Measurements from ENCODE around the gene LIMK1.

The LIMK1 gene

DNA sequence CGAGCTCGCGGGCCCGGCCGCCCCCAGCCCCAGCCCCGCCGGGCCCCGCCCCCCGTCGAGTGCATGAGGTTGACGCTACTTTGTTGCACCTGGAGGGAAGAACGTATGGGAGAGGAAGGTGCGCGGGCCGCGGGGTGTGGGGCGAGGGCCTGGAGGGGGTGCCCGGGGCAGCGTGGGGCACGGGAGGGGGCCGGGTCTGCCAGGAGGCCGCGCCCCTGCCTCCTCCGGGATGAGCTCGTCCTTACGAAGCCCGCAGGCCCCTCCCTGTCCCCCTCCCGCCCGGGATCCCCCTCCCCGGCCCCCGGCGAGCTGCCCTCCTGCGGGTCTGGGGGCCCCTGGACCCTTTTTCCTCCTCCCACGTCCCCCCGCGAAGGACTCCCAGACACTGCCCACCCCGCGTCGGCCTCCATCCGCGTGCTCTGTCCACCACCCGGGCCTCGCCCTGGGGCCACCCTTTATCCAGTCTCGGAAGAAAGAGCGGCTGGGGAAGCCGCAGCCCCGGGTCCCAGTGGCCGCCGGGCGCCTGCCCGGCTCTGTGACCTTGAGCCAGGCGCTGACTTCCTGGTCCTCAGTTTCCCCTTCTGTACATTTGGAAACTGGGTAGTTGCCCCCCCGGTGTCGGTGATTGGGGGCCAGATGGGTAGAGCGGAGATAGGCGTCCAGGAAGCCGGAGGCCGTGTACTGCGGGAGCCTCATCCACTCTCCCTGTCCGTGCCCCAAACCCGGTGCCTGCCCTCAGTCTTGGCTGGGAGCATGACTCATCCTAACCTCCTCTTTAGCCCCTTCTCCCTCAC is 521 bp downstream of the LIMK1 start:
- DNase-seq (ENCODE audit: low spot score), result peak; percentile 79

DNA sequence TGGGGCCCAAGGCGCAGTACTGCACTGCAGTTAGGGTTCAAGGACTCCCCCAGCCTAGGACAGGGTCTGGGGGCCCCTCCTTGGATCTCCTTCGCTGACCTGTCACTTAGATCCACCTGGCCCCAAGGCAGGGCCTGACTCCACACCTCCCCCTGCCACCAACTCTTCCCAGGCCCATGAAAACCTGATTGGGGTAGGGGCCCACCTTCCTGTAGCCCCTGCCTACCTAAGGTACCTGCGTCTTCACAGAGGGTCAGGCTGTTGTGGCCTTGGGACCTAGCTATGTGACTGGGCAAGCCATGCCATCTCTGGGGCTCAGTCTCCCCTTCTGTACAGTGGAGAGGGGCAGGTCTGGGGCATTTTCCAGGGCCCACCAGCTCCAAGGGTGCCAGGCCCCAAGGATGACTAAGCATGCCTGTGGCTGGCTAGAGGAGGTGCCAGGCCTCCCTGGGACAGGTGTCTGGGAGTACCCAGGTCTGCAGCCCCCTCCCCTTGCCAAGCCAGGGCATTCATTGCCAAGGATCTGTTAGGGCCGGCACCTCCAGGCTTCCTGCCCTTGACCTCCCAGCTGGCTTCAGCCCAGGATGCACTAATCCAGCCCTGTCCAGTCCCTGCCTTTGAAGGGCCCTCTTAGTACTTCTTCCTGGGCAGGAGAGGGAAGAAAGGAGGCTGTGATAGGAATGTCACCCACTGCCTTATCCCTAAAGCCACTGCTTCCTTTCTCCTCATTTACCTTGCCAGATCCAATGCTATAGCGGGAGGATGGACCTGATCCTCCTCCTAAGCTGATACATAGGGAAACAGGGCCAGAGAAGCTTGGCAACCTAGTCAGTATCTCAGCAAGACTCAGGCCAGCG is 1.3 kb downstream of the LIMK1 start:
- DNase-seq (ENCODE audit: low spot score), result no peak

DNA sequence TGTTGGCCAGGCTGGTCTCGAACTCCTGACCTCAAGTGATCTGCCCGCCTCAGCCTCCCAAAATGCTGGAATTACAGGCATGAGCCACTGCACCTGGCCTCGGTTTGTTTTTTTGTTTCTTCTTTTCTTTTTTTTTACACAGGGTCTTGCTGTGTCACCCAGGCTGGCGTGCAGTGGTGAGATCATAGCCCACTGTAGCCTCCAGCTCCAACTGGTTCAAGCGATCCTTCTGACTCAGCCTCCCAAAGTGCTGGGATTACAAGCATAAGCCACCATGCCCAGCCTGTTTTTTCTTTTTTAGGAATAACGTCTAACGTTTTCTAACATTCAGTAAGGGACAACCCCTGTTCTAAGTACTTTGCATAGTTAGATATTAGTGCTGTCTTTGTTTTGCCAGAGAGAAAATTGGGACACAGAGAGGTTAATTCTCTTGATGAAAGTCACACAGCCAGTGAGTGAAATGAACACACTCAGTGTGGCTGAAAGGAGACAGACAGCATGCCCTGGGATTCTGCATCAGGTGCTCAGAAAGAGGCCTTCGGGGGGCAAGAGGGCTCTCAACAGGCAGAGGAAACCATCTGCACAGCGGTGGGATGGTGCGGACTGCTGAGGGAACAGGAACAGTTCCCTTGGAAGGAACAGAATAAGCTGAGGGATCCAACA is 4.3 kb downstream of the LIMK1 start:
- DNase-seq (ENCODE audit: low spot score), result no peak

DNA sequence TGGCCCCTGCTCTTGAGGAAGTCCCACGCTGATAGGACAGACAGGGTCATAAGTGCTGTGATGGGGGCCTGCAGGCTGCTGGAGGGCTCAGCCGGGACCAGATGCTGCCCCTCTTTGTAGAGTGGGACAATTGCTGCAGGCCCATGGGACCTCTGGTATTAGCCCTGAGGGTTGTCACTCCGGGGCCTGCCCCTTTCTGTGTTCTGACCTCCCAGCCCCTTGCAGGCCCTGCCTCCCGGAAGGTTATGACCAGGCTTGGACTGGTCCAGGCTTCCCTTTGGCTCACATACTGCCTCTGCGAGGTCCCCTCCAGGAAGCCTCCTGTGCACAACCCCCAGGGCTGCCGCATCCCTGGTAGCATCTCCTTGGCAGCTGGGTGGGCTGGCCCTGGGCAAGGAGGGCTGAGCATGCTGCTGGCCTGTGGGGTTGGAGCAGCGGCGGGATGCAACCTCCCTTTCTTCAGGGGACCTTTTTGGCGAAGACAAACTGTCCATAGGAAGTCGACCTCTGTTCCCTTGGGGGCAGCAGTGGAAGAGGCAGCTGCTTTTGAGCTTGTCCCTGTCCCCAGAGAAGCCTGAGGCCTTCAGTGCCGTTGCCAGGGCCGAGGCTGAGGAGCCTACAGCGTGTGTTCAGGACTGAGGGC is 8.8 kb downstream of the LIMK1 start:
- no peak for DNase-seq (ENCODE audit: low spot score)

DNA sequence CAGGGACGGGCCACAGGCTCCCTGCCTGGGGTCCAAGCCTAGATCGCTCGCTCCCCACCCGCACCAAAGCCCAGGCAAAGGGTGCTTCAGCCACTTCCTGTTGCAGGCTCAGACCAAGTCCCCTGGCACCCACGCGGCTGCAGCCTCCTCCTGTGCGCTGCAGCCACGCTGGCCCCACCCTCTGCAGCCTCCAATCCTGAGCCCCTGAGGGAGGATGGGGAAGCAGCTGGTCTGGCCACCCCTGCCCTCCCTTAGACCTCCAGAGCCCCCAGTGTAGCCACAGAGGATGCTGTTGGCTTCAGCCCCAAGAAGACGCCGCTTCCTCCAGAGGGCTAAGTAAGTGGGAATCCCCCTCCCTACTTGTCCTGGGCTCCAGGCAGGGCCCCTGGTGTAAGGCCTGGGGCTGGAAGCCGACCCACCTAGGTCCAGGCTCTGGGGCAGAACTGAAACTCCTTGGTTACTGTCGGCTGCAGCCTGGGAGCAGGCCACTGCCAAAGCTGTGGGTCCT is 9.4 kb downstream of the LIMK1 start:
- no peak for DNase-seq (ENCODE audit: low spot score)

DNA sequence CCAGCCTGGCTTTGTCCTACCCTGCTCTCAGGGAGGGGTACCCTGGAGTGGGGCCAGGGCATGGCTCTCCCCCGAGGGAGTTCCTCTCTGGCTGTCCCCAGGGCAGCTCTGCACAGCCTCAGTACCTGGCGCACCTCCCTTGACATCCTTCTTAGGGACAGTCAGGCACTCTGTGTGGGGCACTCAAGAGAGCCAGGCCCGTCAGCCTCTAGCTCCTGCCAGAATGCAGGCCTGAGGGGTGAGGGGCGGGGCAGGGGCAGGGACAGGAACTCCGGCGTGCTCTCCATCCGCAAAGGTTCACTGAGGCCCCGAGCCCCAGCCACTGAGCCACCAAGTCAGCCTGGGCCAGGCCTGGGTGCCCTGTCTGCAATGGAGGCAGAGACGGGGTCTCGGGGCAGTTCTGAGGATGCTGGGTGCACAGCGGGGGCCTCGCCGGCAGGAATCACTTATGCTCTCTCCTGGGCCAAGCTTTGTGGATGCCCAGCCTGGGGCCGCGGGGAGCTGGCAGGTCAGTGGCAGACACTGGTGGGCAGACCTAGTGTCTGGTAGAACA is 10.1 kb downstream of the LIMK1 start:
- DNase-seq (ENCODE audit: low spot score), result no peak

DNA sequence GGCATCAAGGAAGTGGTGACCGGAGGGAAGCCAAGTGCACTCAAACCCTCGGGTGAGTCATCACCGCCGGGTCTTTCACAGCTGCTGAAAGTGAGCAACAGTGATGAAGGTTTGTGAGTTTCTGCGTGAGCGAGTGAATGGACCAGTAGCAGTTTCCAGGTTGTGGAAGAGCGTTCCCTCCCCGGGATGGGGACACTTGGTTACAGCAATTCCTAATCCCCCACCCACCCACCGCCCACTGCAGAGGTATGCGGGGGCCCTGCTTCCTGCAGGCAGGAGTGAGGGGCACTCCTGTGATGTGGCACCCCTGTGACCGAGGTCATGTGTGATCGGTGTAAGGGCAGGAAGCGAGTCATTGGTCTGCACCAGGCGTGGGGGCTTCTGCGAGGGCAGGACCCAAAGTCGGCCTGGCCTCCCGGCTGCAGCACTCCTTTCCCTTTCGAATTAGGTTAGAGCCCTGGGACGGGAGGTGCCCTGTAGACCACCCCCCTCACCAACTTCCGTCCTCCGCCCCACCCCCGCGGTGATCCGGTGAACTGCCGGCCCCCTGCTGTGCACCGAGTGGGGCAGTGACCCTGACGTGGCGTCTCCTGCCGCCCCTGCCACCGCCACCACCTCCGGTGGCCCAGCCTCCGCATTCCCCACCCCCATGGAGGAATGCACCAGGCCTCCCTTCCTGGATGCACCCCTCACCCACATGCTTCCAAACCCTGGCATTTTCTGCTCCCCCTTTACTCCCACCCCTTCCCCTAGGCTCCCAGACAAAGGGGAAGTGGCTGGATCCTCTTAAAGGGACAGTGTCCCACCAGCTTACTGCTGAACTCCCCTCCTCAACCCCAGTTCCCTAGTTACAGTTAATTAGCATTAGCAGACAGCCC is 10.9 kb downstream of the LIMK1 start:
- DNase-seq (ENCODE audit: low spot score), result peak; percentile 86

DNA sequence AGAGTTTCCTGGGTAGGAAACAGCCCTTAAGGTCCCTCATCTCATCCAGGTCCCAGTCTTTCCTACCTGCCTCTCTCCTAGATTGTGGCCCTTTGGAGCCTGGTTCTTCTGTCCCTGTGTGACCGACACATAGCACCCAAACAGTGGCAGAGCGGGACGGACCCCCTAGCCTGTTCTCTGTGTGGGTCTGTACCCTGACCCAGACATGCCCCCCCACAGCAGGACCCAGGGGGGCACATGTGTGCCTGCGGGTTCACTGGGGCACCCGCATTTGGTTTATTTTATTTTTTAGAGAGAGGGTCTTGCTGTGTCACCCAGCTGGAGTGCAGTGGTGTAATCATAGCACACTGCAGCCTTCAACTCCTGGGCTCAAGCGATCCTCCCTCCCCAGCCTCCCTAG is 11.5 kb downstream of the LIMK1 start:
- DNase-seq (ENCODE audit: low spot score), result no peak

DNA sequence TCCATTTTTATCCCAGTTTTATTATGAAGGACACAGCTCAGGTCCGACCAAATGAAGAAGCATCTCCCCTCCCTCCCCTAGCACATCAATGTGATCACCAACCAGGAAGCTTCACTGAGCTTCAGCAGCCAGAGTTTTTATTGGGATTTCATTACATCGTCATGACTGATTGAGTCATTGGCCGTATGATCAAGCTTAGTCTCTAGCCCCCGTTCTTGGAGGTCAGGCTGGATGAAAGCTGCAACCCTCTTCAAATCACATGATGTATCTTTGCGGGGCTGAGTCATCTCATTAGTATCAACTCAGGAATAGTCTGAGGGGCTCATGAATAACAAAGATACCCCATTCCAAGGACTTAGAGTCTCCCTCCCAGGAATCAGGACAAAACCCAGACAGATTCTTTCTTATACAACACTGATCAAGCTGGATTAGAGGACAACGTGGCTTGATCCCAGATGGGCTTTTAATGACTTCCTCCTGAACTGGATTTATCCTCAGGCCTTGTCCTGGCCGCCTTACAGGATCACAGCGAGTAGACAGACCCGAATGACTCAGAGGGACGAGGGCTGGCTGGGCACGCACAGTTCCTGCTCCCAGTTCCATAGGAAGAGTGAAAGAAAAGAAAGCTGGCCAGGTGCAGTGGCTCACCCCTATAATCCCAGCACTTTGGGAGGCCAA is 14.5 kb downstream of the LIMK1 start:
- no peak for DNase-seq (ENCODE audit: low spot score)

DNA sequence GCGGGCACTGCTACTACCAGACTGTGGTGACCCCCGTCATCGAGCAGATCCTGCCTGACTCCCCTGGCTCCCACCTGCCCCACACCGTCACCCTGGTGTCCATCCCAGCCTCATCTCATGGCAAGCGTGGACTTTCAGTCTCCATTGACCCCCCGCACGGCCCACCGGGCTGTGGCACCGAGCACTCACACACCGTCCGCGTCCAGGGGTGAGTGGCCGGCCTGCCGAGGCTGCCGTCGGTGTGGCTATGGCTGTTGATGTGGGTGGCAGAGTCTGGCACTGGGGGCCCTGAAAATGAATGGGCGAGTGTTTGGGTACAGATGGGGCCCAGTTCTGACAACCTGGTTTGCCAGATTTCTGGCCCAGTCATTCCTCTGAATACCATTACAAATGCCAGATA is 15.4 kb downstream of the LIMK1 start:
- DNase-seq (ENCODE audit: low spot score), result no peak

DNA sequence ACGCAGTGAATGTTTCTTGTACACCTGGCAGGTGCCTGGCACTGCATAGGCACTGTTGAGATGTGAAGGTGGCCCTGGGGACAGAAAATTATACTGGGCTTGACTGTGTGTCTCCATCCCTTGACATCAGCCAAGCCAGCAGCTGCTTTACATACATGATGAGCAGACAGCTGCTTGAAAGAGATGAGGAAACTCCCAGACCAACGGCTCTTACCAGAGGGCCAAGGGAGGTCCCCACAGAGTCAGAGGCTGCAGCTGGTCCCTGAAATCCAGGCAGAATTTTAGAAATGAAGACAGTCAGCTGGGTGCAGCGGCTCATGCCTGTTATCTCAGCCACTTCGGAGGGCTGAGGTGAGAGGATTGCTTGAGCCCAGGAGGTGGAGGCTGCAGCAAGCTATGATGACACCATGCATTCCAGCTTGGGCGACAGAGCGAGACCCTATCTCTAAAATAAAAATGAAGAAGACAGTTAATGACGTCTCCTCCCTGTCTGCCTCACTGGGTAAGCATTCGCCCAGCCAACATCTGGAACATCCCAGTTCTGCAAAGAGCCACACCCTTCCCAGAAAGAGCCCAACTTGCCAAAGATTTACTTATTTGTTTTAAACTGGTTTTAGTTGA is 17.6 kb downstream of the LIMK1 start:
- DNase-seq (ENCODE audit: low spot score), result no peak

DNA sequence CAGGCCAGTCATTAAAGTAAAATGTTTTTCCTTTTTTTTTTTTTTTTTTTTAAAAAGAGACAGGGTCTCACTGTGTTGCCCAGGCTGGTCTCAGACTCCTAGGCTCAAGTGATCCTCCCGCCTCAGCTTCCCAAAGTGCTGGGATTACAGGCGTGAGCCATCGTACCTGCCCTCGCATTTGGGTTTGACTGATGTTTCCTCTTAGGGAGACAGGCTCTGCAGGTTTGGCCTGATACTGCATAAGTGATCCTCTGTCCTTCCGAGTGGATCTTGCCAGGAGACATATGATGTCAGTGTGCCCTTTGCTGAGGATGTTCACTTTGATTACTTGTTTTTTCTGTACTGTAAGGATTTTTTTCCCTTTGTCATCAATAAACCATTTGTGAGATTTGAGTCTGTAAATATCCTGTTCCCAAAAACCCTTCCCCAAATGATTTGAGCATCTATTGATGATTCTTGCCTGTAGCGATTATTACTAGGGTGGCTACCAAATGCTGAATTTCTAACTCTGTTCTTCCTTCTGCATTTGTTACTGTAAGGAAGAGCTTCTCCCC is 19.7 kb downstream of the LIMK1 start:
- no peak for DNase-seq (ENCODE audit: low spot score)

DNA sequence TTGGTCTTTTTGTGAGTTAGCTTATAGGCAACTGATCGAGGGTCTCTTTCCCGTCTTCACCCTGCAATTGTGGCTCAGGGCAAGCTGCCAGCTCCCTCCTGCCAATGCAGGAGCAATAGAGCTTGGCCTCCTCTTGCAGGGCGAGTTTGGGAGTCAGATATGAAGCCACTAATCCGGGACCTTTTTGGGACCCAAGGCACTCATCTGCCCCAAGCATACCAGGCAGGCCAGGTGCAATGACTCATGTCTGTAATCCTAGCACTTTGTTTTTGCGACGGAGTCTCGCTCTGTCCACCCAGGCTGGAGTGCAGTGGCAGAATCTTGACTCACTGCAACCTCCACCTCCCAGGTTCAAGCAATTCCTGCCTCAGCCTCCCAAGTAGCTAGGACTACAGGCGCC is 21.1 kb downstream of the LIMK1 start:
- no peak for DNase-seq (ENCODE audit: low spot score)

DNA sequence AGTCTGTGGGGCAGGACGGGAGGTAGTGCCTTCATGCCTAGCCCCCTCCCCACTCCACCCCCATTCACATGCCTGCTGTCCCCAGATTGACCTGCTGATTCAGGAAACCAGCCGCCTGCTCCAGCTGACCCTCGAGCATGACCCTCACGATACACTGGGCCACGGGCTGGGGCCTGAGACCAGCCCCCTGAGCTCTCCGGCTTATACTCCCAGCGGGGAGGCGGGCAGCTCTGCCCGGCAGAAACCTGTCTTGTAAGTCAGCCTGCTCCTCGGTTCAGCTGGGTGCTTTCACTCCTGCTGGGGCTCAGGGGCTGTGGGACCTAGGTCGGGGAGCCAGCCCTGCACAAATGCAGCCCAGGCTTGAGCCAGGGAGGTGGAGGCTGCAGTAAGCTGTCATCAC is 22.4 kb downstream of the LIMK1 start:
- no peak for DNase-seq (ENCODE audit: low spot score)

DNA sequence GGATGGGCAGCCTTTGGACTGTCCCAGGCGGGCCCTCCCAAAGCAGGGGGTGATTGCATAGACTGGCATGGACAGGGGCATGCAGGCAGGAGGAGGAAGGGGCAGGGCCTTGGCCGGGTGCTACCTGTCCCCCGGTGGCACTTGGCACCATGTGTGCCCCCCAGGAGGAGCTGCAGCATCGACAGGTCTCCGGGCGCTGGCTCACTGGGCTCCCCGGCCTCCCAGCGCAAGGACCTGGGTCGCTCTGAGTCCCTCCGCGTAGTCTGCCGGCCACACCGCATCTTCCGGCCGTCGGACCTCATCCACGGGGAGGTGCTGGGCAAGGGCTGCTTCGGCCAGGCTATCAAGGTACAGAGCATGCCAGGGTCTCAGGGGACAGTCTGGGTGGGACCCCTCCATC is 23.2 kb downstream of the LIMK1 start:
- no peak for DNase-seq (ENCODE audit: low spot score)

DNA sequence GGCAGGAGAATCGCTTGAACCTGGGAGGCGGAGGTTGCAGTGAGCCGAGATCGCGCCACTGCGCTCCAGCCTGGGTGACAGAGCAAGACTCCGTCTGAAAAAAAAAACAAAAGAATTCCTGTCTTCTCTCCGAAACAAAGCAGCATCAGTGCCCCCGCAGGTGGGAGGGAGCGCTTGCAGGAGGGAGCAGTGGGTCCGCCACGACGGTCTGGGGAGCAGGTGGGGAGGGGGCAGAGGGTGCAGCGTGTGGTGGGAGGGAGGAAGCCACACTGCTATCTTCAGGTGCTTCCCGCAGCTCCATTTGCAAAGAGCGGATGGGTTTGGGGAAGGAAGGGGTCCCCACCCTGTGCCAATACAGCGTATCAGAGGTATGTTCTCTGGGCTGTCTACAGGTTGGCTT is 31.7 kb downstream of the LIMK1 start:
- DNase-seq (ENCODE audit: low spot score), result peak; percentile 80

DNA sequence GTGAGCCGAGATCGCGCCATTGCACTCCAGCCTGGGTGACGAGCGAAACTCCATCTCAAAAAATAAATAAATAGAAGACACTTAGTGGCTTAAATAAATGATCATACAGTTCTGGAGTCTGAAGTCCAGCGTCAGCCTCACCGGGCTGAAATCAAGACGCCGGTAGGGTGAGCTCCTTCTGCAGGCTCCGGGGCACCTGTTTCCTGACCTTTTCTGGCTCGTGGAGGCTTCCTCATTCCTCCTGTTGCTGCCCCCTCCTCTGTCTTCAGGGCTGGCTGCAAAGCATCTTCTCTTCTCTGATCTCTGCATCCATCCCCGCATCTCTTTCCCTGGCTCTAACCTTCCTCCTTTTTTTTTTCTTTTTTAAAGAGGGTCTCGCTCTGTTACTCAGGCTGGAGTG is 32.8 kb downstream of the LIMK1 start:
- DNase-seq (ENCODE audit: low spot score), result no peak

DNA sequence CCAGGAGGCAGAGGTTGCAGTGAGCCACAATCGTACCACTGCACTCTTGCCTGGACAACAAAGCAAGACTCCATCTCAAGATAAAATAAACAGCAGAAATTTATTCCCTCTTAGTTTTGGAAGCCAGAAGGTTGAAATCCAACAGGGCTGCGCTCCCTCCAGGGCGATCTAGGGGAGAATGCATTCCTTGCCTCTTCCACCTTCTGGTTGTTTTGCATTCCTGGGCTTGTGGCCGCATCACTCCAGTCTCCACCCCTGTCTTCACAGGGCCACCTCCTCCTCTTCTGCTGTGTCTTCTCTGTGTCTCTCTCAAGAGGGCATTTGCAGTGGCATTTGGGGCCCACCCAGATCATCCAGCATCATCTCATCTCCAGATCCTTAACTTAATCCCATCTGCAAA is 36.2 kb downstream of the LIMK1 start:
- no peak for DNase-seq (ENCODE audit: low spot score)
